ENCODE data around the gene RBM19.

Gene RBM19

GRCh38 chr12:113931517-113931916, 34.6 kb downstream of the RBM19 start:
- no peak for DNase-seq (ENCODE audit: low read depth in 2 of 2)
- TF ChIP-seq, protein P1, sequence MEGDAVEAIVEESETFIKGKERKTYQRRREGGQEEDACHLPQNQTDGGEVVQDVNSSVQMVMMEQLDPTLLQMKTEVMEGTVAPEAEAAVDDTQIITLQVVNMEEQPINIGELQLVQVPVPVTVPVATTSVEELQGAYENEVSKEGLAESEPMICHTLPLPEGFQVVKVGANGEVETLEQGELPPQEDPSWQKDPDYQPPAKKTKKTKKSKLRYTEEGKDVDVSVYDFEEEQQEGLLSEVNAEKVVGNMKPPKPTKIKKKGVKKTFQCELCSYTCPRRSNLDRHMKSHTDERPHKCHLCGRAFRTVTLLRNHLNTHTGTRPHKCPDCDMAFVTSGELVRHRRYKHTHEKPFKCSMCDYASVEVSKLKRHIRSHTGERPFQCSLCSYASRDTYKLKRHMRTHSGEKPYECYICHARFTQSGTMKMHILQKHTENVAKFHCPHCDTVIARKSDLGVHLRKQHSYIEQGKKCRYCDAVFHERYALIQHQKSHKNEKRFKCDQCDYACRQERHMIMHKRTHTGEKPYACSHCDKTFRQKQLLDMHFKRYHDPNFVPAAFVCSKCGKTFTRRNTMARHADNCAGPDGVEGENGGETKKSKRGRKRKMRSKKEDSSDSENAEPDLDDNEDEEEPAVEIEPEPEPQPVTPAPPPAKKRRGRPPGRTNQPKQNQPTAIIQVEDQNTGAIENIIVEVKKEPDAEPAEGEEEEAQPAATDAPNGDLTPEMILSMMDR (IDR thresholded peaks at IDR 0.05; ENCODE audit: low read depth, low read length) = no peak
- no peak overlapping the region for H3K4me3 ChIP-seq (replicated peaks in 1 of 2; ENCODE audit: low read depth in 2 of 2, low read length in 2 of 2)

GRCh38 chr12:113930249-113930648, 35.9 kb downstream of the RBM19 start:
- DNase-seq (ENCODE audit: low read depth in 2 of 2) = no peak
- H3K4me3 ChIP-seq (replicated peaks in 1 of 2; ENCODE audit: low read depth in 2 of 2, low read length in 2 of 2) = no peak overlapping the region
- TF ChIP-seq, protein P1 (IDR thresholded peaks at IDR 0.05; ENCODE audit: low read depth, low read length) = no peak

DNA sequence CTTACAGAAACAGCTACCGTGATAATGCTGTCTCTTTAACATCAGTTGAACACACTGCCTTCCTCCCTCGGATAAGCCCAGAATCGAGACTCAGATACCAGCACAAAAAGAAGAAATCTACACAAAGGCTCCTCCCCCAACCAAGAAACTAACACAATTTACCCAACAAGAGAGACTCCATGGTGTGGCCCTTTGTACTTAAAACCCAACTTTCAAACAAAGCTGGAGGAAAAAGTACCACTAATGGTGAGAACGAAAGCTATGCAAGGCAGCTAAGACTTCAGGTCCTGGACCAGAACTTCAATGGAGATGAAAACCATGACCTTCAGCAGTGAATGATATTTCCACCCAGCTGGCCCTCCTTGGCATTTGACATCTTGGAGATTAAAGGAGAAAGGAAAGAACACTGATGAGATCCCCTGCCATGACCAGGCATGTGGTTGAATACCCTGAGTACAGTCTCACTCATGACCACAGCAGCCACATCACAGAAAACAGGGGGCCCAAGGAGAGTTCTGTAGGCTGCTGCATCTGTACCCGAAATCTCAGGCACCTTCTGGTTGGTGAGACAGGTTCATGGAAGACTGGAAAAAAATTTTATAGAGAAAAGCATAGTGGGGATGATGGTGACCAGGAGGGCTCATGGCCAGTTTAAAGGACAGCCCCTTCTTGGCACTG, 36.7 kb downstream of the RBM19 start:
- no peak for DNase-seq (ENCODE audit: low read depth in 2 of 2)
- TF ChIP-seq, protein P1 (IDR thresholded peaks at IDR 0.05; ENCODE audit: low read depth, low read length) = no peak
- H3K4me3 ChIP-seq (replicated peaks in 1 of 2; ENCODE audit: low read depth in 2 of 2, low read length in 2 of 2) = no peak overlapping the region

DNA sequence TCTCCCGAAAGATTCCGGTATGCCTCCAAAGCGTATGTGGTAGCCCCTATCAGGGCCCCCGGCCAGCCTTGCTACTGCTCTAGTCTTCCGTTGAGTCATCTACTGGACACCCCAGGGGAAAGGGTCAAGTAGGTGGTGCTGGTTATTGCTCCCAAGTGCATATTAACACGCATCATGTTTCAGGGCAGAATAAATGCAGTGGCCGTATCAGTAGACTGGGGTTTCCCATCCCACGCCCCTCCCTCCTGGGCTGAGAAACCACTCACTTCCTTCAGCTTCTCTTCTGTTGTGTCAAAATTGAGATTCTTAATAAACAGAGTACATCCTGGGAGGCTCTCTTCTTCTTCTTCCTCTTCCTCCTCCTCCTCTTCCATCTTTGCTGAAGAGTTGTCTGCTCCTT, 39.3 kb downstream of the RBM19 start:
- no peak for DNase-seq (ENCODE audit: low read depth in 2 of 2)
- H3K4me3 ChIP-seq (replicated peaks in 1 of 2; ENCODE audit: low read depth in 2 of 2, low read length in 2 of 2) = no peak overlapping the region
- TF ChIP-seq, protein P1 (IDR thresholded peaks at IDR 0.05; ENCODE audit: low read depth, low read length) = no peak

GRCh38 chr12:113924341-113924740, 41.8 kb downstream of the RBM19 start:
- DNase-seq (ENCODE audit: low read depth in 2 of 2) = no peak
- H3K4me3 ChIP-seq (replicated peaks in 1 of 2; ENCODE audit: low read depth in 2 of 2, low read length in 2 of 2) = no peak overlapping the region
- TF ChIP-seq, protein P1 (IDR thresholded peaks at IDR 0.05; ENCODE audit: low read depth, low read length) = no peak

GRCh38 chr12:113923251-113923650, 42.9 kb downstream of the RBM19 start:
- TF ChIP-seq, protein P1 (IDR thresholded peaks at IDR 0.05; ENCODE audit: low read depth, low read length) = no peak
- no peak overlapping the region for H3K4me3 ChIP-seq (replicated peaks in 1 of 2; ENCODE audit: low read depth in 2 of 2, low read length in 2 of 2)
- no peak for DNase-seq (ENCODE audit: low read depth in 2 of 2)

DNA sequence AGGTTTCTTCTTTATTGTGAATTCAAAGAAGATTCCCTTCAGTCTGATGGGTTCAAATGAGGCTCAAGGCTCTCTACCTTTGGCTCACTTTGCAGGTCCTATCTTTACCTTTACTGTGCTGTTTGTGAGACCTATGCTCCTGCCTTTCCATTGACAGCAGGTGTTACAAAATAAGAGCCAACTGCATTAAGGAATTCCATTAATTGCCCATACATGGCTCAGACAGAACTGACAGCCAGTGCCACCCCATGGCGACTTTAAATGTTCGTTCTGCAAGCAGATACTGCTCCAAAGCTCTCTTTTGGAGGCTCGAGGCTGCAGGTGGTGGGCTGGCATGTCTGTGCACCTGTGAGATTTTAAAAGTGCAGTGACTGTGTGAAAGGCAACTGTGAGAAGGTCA, 44.7 kb downstream of the RBM19 start:
- TF ChIP-seq, protein P1 (IDR thresholded peaks at IDR 0.05; ENCODE audit: low read depth, low read length) = no peak
- DNase-seq (ENCODE audit: low read depth in 2 of 2) = no peak
- no peak overlapping the region for H3K4me3 ChIP-seq (replicated peaks in 1 of 2; ENCODE audit: low read depth in 2 of 2, low read length in 2 of 2)
